Smooth muscle cell of the brain vasculature (primary cell): ENCODE data around the gene N4BP2L1.
"Not testable (repeated sequence)": the region's sequence is repeated elsewhere in the genome, so short reads cannot be mapped to it uniquely, and the experiment has no call there.

Experiments
- DNase-seq: peaks from one replicate; pipeline ENCODE4 v3.0.0-alpha.2; 2012; ENCODE audit warnings: low read depth, low spot score

The N4BP2L1 gene

GRCh38 chr13:32390048-32390447 lies 37.9 kb downstream of the N4BP2L1 start:
- DNase-seq: no peak

GRCh38 chr13:32385410-32385809 lies 42.5 kb downstream of the N4BP2L1 start:
- DNase-seq: no peak

GRCh38 chr13:32384702-32385101 lies 43.2 kb downstream of the N4BP2L1 start:
- DNase-seq: no peak

- no peak for DNase-seq
These were observed 43.9 kb downstream of the N4BP2L1 start for GRCh38 chr13:32383836-32384618.

- no peak for DNase-seq
These were observed 46.4 kb downstream of the N4BP2L1 start for GRCh38 chr13:32381539-32381938.

- no peak for DNase-seq
These were observed 49.9 kb downstream of the N4BP2L1 start for GRCh38 chr13:32378012-32378411.

- no peak for DNase-seq
These were observed 51.1 kb downstream of the N4BP2L1 start for GRCh38 chr13:32376642-32377415.

GRCh38 chr13:32370805-32371204 lies 57.1 kb downstream of the N4BP2L1 start:
- no peak for DNase-seq

- DNase-seq: no peak
These were observed 65.4 kb downstream of the N4BP2L1 start for GRCh38 chr13:32362574-32362973.

- not testable (repeated sequence) for DNase-seq
These were observed 72.0 kb downstream of the N4BP2L1 start for GRCh38 chr13:32355935-32356334.

- DNase-seq: no peak
These were observed 73.9 kb downstream of the N4BP2L1 start for GRCh38 chr13:32354040-32354439.

GRCh38 chr13:32350839-32351441 lies 77.0 kb downstream of the N4BP2L1 start:
- DNase-seq: not testable (repeated sequence)
